Nephron progenitor cell (in vitro differentiated cells): ENCODE data around the gene ADIPOR1.
A peak's percentile ranks its signal among the peaks of the same experiment; 100 is the strongest.
"Not testable (repeated sequence)": the region's sequence is repeated elsewhere in the genome, so short reads cannot be mapped to it uniquely, and the experiment has no call there.

Experiments
- DNase-seq: peaks from one replicate; pipeline ENCODE4 v3.0.0; 2021
- H3K27ac Mint-ChIP-seq: 2 replicates; pipeline ENCODE4 v1.8.0; 2021; ENCODE audit warnings: mild to moderate bottlenecking, moderate library complexity, mixed read lengths
- H3K27me3 Mint-ChIP-seq: 2 replicates; pipeline ENCODE4 v1.8.0; 2021; ENCODE audit warnings: mild to moderate bottlenecking, low read depth, mixed read lengths; ENCODE audit not compliant: poor library complexity
- H3K36me3 Mint-ChIP-seq: 2 replicates; pipeline ENCODE4 v1.8.0; 2021; ENCODE audit warnings: low read depth, mixed read lengths
- H3K4me1 Mint-ChIP-seq: 2 replicates; pipeline ENCODE4 v1.8.0; 2021; ENCODE audit warnings: mixed read lengths
- H3K4me3 Mint-ChIP-seq: 2 replicates; pipeline ENCODE4 v1.8.0; 2021; ENCODE audit warnings: mild to moderate bottlenecking, moderate library complexity, mixed read lengths
- H3K9me3 Mint-ChIP-seq: 2 replicates; pipeline ENCODE4 v1.8.0; 2021; ENCODE audit warnings: mild to moderate bottlenecking, moderate library complexity, mixed read lengths
- CTCF ChIP-seq: fragments of 200-600 bp; sonication (generic); IDR thresholded peaks from 2 replicates; pipeline ENCODE4 v1.5.0; 2021; ENCODE audit warnings: antibody characterized with exemption

ADIPOR1 gene

DNA sequence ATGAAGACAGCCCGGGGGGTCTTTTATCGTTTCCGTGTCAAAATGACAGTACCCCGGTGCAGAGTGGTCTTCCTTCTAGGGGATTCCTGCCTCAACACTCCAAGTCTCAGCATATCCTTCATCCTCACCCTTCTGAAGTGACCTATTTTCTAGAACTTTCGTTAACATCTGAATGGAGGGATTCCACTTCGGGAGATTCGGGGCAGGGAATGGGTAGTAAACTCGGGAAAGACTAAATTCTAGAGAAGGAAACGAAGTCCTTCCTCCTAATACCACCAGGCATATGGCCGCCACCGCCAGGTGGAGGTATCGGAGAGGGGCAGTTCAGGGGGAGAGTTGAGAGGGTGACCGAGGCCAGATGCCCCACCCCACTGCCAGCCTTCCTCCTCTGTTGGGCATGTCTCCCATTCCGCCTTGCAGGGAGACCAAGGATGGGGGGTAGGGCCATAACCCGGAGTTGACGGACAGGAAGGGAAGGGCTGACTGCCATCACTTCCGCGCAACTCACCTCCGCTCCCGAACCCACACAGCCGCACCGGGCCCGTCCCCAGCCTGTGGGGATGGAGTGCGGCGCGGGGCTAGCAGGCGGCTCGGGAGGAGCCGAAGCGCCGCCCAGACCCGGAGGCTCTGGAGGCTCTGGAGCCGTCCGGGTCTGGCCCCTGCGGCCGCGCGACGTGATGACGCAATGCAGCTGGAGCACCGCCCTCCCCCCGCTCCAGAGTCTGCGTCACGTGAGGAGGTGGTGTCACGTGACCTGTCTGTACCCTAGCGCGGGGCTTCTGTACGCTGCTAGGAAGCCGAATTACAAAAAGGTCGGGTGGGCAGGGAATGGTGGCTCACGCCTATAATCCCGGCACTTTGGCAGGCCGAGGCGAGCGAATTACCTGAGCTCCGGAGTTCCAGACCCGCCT, 31.3 kb downstream of the ADIPOR1 start, which contains the start of gene KLHL12:
Gene KLHL12 (minus strand): TSS at position 654 of the 911 bp plus-strand sequence. CDS start 2,072 bp downstream, outside the sequence.
- peaks cover 19% of the 10 kb centered on the region for H3K27me3 Mint-ChIP-seq
- H3K27ac Mint-ChIP-seq: peak within 1 kb of the TSS; percentile 98
- H3K4me3 Mint-ChIP-seq: peak within 1 kb of the TSS; percentile 95
- peak; percentile 45 for TF ChIP-seq CTCF
- DNase-seq: peak; percentile 97
- H3K9me3 Mint-ChIP-seq: no peaks in the 10 kb centered on the region
- peaks cover 15% of the 10 kb centered on the region for H3K4me1 Mint-ChIP-seq
- peaks cover 26% of the 10 kb centered on the region for H3K36me3 Mint-ChIP-seq

GRCh38 chr1:202923533-202923932, 34.6 kb downstream of the ADIPOR1 start:
- peaks cover 37% of the 10 kb centered on the region for H3K36me3 Mint-ChIP-seq
- no peak overlapping the region for H3K4me3 Mint-ChIP-seq
- H3K27me3 Mint-ChIP-seq: peaks cover 10% of the 10 kb centered on the region
- peaks cover 15% of the 10 kb centered on the region for H3K4me1 Mint-ChIP-seq
- H3K27ac Mint-ChIP-seq: no peak overlapping the region
- no peak for TF ChIP-seq CTCF
- no peak for DNase-seq
- no peaks in the 10 kb centered on the region for H3K9me3 Mint-ChIP-seq

- no peak overlapping the region for H3K4me3 Mint-ChIP-seq
- H3K4me1 Mint-ChIP-seq: no peaks in the 10 kb centered on the region
- no peak for DNase-seq
- no peaks in the 10 kb centered on the region for H3K9me3 Mint-ChIP-seq
- no peak for TF ChIP-seq CTCF
- no peak overlapping the region for H3K27ac Mint-ChIP-seq
- H3K36me3 Mint-ChIP-seq: peaks cover 56% of the 10 kb centered on the region
- no peaks in the 10 kb centered on the region for H3K27me3 Mint-ChIP-seq
Measured at GRCh38 chr1:202919615-202920014, 38.5 kb downstream of the ADIPOR1 start.

DNA sequence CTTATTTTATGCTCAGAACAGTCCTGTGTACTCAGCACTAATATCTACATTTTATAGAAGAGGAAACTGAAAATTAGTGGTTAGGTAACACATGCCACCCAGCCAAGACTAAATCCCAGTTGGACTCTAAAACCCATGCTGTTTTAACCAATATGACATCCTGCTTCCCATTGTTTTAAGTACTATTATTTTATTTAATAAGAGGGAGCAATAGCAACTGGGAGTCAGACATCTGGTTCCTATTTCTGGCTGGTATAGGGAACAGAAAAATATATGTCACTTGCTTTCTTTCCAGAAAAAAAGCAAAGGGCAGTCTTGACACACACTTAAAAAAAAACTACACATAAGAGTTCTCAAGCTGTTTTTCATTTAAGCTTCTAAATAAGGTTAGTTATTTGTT, 43.0 kb downstream of the ADIPOR1 start:
- peaks cover 3% of the 10 kb centered on the region for H3K27me3 Mint-ChIP-seq
- H3K4me1 Mint-ChIP-seq: no peaks in the 10 kb centered on the region
- no peak for TF ChIP-seq CTCF
- peaks cover 65% of the 10 kb centered on the region for H3K36me3 Mint-ChIP-seq
- no peaks in the 10 kb centered on the region for H3K9me3 Mint-ChIP-seq
- H3K4me3 Mint-ChIP-seq: no peak overlapping the region
- H3K27ac Mint-ChIP-seq: no peak overlapping the region
- DNase-seq: no peak

- not testable (repeated sequence) for H3K9me3 Mint-ChIP-seq, H3K4me1 Mint-ChIP-seq, H3K4me3 Mint-ChIP-seq, DNase-seq, H3K27me3 Mint-ChIP-seq, H3K27ac Mint-ChIP-seq
- H3K36me3 Mint-ChIP-seq: peaks cover 53% of the 10 kb centered on the region
Measured at GRCh38 chr1:202912476-202912875, 45.6 kb downstream of the ADIPOR1 start.

DNA sequence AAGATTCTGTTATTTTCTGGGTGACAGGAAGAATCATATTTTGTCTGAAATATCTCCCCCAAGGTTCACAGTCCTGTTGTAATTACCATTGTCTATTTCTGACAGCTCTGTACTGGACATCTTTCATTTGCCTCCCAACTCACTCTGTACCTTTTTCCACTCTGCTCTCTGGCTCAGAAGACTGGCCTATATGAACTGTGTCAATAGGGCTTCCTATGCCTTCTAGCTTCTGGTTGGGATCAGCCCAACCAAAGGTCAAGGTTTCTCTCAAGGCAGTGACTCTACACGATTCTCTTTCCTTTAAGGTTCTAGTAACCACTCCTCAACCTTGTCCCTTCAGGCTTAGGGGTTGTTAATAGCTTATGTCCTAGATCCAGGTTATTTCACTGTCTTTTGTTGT, 48.6 kb downstream of the ADIPOR1 start:
- peaks cover 53% of the 10 kb centered on the region for H3K36me3 Mint-ChIP-seq
- no peak for DNase-seq
- no peak for TF ChIP-seq CTCF

More for the DNA sequence above, 48.6 kb downstream of the ADIPOR1 start:
- no peak overlapping the region for H3K4me3 Mint-ChIP-seq
- no peaks in the 10 kb centered on the region for H3K9me3 Mint-ChIP-seq
- no peak overlapping the region for H3K27ac Mint-ChIP-seq
- H3K27me3 Mint-ChIP-seq: peaks cover 3% of the 10 kb centered on the region
- no peaks in the 10 kb centered on the region for H3K4me1 Mint-ChIP-seq
